Hindlimb muscle (tissue), 1 donor: Measurements from ENCODE around the gene KIAA1328. TPM values are rescaled to one million over a fixed set of nuclear protein-coding genes. Genes with fewer than 3 reads are reported as not detected.
"Not testable (repeated sequence)": the region's sequence is repeated elsewhere in the genome, so short reads cannot be mapped to it uniquely, and the experiment has no call there.

Experiments used
- DNase-seq: peaks from one replicate; pipeline ENCODE4 v3.0.0-alpha.2; 2013
- polyA plus RNA-seq: library from polyadenylated mRNA; unstranded; fragments of 120-200 nt; gene quantifications from one replicate; pipeline ENCODE4 v1.2.1, GENCODE V29; 2013; ENCODE audit not compliant: insufficient read length

Gene KIAA1328
- polyA plus RNA-seq, 1 donor = 6.1 TPM

- DNase-seq = no peak
These were observed 331.3 kb downstream of the KIAA1328 start for GRCh38 chr18:37160038-37160820.

- DNase-seq = no peak
These were observed 332.6 kb downstream of the KIAA1328 start for GRCh38 chr18:37161491-37161890.

- DNase-seq = no peak
These were observed 333.6 kb downstream of the KIAA1328 start for GRCh38 chr18:37162551-37162950.

GRCh38 chr18:37163119-37163518 lies 334.2 kb downstream of the KIAA1328 start:
- DNase-seq = no peak

- DNase-seq = no peak
These were observed 337.6 kb downstream of the KIAA1328 start for GRCh38 chr18:37166491-37166890.

GRCh38 chr18:37166966-37167365 lies 338.0 kb downstream of the KIAA1328 start:
- not testable (repeated sequence) for DNase-seq

GRCh38 chr18:37170984-37171383 lies 342.1 kb downstream of the KIAA1328 start:
- DNase-seq = no peak

GRCh38 chr18:37173384-37173783 lies 344.5 kb downstream of the KIAA1328 start:
- DNase-seq = no peak

- DNase-seq = no peak
These were observed 347.0 kb downstream of the KIAA1328 start for GRCh38 chr18:37175727-37176620.

- DNase-seq = no peak
These were observed 347.7 kb downstream of the KIAA1328 start for GRCh38 chr18:37176621-37176934.

GRCh38 chr18:37179384-37179783 lies 350.5 kb downstream of the KIAA1328 start:
- DNase-seq = no peak

- DNase-seq = no peak
These were observed 351.2 kb downstream of the KIAA1328 start for GRCh38 chr18:37180086-37180485.

- no peak for DNase-seq
These were observed 353.6 kb downstream of the KIAA1328 start for GRCh38 chr18:37182340-37183135.

- no peak for DNase-seq
These were observed 355.4 kb downstream of the KIAA1328 start for GRCh38 chr18:37184209-37184868.

- no peak for DNase-seq
These were observed 359.3 kb downstream of the KIAA1328 start for GRCh38 chr18:37188016-37188791.

GRCh38 chr18:37199741-37200140 lies 370.8 kb downstream of the KIAA1328 start:
- DNase-seq = no peak

- no peak for DNase-seq
These were observed 378.4 kb downstream of the KIAA1328 start for GRCh38 chr18:37207343-37207742.

- no peak for DNase-seq
These were observed 381.9 kb downstream of the KIAA1328 start for GRCh38 chr18:37210781-37211180.

- no peak for DNase-seq
These were observed 389.2 kb downstream of the KIAA1328 start for GRCh38 chr18:37218022-37218590.

GRCh38 chr18:37219257-37219656 lies 390.3 kb downstream of the KIAA1328 start:
- DNase-seq = no peak

GRCh38 chr18:37222354-37222998 lies 393.5 kb downstream of the KIAA1328 start:
- no peak for DNase-seq
